Loucy (cell line): ENCODE measurements around the gene ZNF516.
A peak's percentile ranks its signal among the peaks of the same experiment; 100 is the strongest.

Experiments used
- H2AFZ ChIP-seq: fragments of 200-600 bp; sonication (generic); 2 replicates; pipeline ENCODE4 v1.6.0; 2016; ENCODE audit warnings: antibody characterized with exemption, mild to moderate bottlenecking, low read length, moderate library complexity
- H3F3A ChIP-seq: fragments of 200-600 bp; 2 replicates; pipeline ENCODE4 v1.6.0; 2016; ENCODE audit warnings: antibody characterized with exemption, low read depth, mild to moderate bottlenecking
- H3K27me3 ChIP-seq: fragments of 200-600 bp; sonication (generic); 2 replicates; pipeline ENCODE4 v1.6.1; 2014; ENCODE audit warnings: low read length, mild to moderate bottlenecking; ENCODE audit not compliant: insufficient read depth, poor library complexity, severe bottlenecking
- H3K36me3 ChIP-seq: fragments of 200-600 bp; sonication (generic); 2 replicates; pipeline ENCODE4 v1.6.1; 2016; ENCODE audit warnings: low read length; ENCODE audit not compliant: insufficient read depth
- H3K4me1 ChIP-seq: fragments of 200-600 bp; sonication (generic); 2 replicates; pipeline ENCODE4 v1.5.1; 2014; ENCODE audit warnings: low read length, mild to moderate bottlenecking; ENCODE audit not compliant: insufficient read depth, poor library complexity, severe bottlenecking
- H3K4me2 ChIP-seq: fragments of 200-600 bp; sonication (generic); 2 replicates; pipeline ENCODE4 v1.6.0; 2014; ENCODE audit warnings: antibody characterized with exemption, low read length, low read depth, mild to moderate bottlenecking; ENCODE audit not compliant: poor library complexity, severe bottlenecking
- H3K4me3 ChIP-seq: fragments of 200-600 bp; sonication (generic); 2 replicates; pipeline ENCODE4 v1.5.1; 2014; ENCODE audit warnings: low read length, mild to moderate bottlenecking, mixed read lengths; ENCODE audit not compliant: poor library complexity, severe bottlenecking
- H3K79me2 ChIP-seq: fragments of 200-600 bp; sonication (generic); 2 replicates; pipeline ENCODE4 v1.6.1; 2014; ENCODE audit warnings: low read length; ENCODE audit not compliant: insufficient read depth
- H3K9ac ChIP-seq: fragments of 200-600 bp; sonication (generic); 2 replicates; pipeline ENCODE4 v1.6.0; 2014; ENCODE audit warnings: mild to moderate bottlenecking, low read depth, low read length, moderate library complexity; ENCODE audit not compliant: poor library complexity, severe bottlenecking
- H3K9me2 ChIP-seq: fragments of 200-600 bp; sonication (generic); replicated peaks from 2 replicates; pipeline ENCODE4 v1.6.1; 2016; ENCODE audit warnings: low read depth, low read length, mixed read lengths
- H3K9me3 ChIP-seq: fragments of 200-600 bp; sonication (generic); 2 replicates; pipeline ENCODE4 v1.6.1; 2014; ENCODE audit warnings: mild to moderate bottlenecking, antibody characterized with exemption, low read length, low read depth; ENCODE audit not compliant: insufficient read depth
- H4K20me1 ChIP-seq: fragments of 200-600 bp; sonication (generic); 2 replicates; pipeline ENCODE4 v1.6.0; 2014; ENCODE audit warnings: antibody characterized with exemption, low read length, mild to moderate bottlenecking; ENCODE audit not compliant: insufficient read depth, poor library complexity, severe bottlenecking
- EZH2phosphoT487 ChIP-seq: fragments of 200-600 bp; IDR thresholded peaks from 2 replicates; pipeline ENCODE4 v1.6.1; 2018; ENCODE audit warnings: antibody characterized with exemption, mild to moderate bottlenecking, moderate library complexity, borderline replicate concordance
- TF ChIP-seq, protein P1 (sequence below): fragments of 200-600 bp; sonication (generic); conservative IDR thresholded peaks from 2 replicates; pipeline ENCODE4 v1.5.1; 2014; ENCODE audit warnings: mild to moderate bottlenecking, antibody characterized with exemption, low read length

ZNF516 gene

DNA sequence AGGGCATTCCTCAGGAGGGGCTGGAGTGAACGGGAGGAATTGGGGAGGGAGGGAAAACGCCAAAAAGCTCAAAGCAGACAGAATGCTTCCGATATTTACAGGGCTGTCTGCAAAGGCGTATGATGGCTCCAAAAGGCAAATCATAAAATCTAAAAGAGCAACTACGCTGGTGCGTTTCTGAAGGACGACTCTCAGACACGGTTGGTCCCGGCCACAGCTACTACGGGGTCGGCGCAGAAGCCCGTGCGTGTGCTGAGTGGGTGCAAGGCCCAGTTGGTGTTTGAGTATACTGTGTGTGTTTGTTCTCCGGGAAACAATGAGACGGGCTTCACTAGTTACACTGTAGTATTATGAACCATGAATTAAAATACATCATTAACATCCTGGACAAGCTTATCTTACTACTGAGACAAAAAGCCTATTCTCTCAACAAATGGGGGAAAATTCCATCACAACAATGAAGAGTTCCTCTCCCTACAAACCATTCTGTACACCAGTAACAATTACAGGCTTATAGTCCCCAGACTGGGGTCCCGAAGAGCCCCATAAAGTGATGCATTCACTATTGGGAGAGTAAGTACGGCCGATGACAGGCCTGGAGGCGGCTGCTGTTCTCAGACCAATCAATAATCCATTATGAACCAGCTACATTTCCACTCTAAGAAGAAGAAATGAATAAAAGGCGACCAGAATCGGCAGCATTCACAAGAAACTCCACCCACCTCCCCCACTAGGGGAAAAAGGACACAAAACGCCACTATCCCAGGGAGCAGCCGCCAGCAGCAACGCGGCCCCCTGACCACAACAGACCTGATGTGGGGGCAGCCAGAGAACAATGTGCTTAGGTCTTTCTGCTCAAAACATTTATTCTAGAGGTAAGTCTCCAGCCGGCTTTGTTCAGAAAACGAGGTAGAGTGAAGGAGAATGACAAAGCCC, 43.4 kb downstream of the ZNF516 start:
- peaks cover 19% of the 10 kb centered on the region; the same call in 1 of the 2 replicates for H3K79me2 ChIP-seq

DNA sequence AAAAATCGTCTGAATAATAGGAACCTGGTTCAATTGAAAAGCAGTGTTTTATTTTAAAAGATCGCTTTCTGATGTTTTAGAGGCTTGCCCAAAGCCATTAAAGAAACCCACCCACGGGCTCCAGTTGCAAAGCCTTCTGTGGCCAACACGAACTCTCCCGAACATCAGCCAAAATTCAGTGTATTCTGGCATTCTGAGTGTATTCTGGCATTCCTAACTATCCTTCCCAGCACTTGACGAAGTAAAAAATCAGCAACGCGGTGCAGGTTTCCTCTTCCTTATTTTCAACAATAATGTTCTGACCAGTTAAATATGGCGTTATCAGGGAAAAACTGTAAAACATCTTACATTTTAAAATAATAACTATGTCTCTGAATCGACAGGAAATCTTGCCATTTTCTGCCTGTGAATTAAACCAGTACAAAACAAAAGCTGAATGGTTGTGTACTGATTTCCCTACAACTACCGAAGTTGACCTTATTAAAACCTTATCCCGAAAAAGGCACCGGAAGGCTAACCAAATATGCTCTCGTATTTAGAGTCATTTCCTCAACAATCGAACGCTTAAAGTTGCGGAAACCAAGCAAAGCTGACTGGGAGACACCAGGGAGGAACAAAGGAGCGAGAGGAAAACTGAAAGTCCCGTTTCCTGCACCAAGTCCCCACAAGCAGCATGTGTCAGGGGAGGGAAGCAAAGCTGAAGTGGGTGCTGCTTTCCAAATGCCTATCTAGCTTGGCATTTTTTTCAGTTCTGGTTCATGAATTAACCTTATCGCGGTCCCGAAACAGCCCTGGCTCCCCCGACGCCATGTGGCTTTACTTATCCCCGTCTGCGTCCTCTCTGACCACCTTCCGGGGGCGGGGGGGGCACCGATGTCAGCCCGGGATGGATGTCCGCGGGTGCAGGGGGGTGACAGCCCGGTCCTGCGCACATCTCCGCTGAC, 44.3 kb downstream of the ZNF516 start:
- peaks cover 19% of the 10 kb centered on the region; the same call in 1 of the 2 replicates for H3K79me2 ChIP-seq
- TF ChIP-seq, protein P1, sequence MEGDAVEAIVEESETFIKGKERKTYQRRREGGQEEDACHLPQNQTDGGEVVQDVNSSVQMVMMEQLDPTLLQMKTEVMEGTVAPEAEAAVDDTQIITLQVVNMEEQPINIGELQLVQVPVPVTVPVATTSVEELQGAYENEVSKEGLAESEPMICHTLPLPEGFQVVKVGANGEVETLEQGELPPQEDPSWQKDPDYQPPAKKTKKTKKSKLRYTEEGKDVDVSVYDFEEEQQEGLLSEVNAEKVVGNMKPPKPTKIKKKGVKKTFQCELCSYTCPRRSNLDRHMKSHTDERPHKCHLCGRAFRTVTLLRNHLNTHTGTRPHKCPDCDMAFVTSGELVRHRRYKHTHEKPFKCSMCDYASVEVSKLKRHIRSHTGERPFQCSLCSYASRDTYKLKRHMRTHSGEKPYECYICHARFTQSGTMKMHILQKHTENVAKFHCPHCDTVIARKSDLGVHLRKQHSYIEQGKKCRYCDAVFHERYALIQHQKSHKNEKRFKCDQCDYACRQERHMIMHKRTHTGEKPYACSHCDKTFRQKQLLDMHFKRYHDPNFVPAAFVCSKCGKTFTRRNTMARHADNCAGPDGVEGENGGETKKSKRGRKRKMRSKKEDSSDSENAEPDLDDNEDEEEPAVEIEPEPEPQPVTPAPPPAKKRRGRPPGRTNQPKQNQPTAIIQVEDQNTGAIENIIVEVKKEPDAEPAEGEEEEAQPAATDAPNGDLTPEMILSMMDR = no peak
- TF ChIP-seq EZH2phosphoT487 = no peak
- no peaks in the 10 kb centered on the region for H3K36me3 ChIP-seq
- no peaks in the 10 kb centered on the region for H3K27me3 ChIP-seq
- peak overlapping the region; percentile 25; the same call in 1 of the 2 replicates for H2AFZ ChIP-seq
- no peaks in the 10 kb centered on the region for H3F3A ChIP-seq
- H3K4me1 ChIP-seq = peaks cover 32% of the 10 kb centered on the region
- H3K4me3 ChIP-seq = peak overlapping the region; percentile 72
- H4K20me1 ChIP-seq = no peaks in the 10 kb centered on the region
- H3K9me3 ChIP-seq = no peaks in the 10 kb centered on the region
- H3K4me2 ChIP-seq = peak overlapping the region; percentile 76
- H3K9ac ChIP-seq = peak overlapping the region; percentile 65
- H3K9me2 ChIP-seq = no peaks in the 10 kb centered on the region

More for the DNA sequence above, 43.4 kb downstream of the ZNF516 start:
- H3K9me2 ChIP-seq = no peaks in the 10 kb centered on the region
- peaks cover 32% of the 10 kb centered on the region for H3K4me1 ChIP-seq
- peak overlapping the region; percentile 25; the same call in 1 of the 2 replicates for H2AFZ ChIP-seq
- peak overlapping the region; percentile 72 for H3K4me3 ChIP-seq
- no peaks in the 10 kb centered on the region for H3K9me3 ChIP-seq
- no peaks in the 10 kb centered on the region for H3K27me3 ChIP-seq
- H3K4me2 ChIP-seq = peak overlapping the region; percentile 76
- no peaks in the 10 kb centered on the region for H3F3A ChIP-seq
- TF ChIP-seq, protein P1 = no peak
- TF ChIP-seq EZH2phosphoT487 = no peak
- no peaks in the 10 kb centered on the region for H3K36me3 ChIP-seq
- H4K20me1 ChIP-seq = no peaks in the 10 kb centered on the region
- H3K9ac ChIP-seq = peak overlapping the region; percentile 65

DNA sequence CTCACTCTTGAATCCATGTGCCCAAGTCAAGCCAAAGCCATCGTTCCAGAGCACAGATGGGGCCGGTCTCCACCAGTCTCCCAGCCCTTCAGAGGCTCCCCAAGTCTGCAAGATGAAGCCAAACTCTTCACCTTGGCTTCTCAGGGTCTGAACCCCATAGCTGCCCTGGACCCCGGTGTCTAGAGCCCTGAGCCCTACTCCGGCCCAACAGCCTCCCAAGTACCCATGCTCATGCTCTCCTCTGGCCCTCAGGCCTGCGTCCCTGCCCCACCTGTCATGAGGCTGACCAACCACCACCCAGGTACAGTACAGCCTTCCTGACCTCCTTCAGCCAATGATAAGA, 46.0 kb downstream of the ZNF516 start:
- Histone ChIP-seq H3K79me2 (peaks cover 19% of the 10 kb centered on the region; the same call in 1 of the 2 replicates), H3K9me2 (no peaks in the 10 kb centered on the region), H3K9me3 (no peaks in the 10 kb centered on the region), H3K27me3 (no peaks in the 10 kb centered on the region), H3K4me1 (peaks cover 32% of the 10 kb centered on the region), H3K4me3 (no peak overlapping the region), H4K20me1 (no peaks in the 10 kb centered on the region), H2AFZ (no peak overlapping the region), H3F3A (no peaks in the 10 kb centered on the region), H3K9ac (no peak overlapping the region), H3K36me3 (no peaks in the 10 kb centered on the region), H3K4me2 (no peak overlapping the region)
- TF ChIP-seq, protein P1 = no peak
- TF ChIP-seq EZH2phosphoT487 = no peak
